HG03469 (cell line): ENCODE results near the gene NSL1.

Experiments used
- ATAC-seq: cut with Tn5 transposase; IDR thresholded peaks from one replicate; pipeline ENCODE4 v1.9.1; 2021; ENCODE audit warnings: mild to moderate bottlenecking, moderate library complexity, moderate number of reproducible peaks; ENCODE audit not compliant: unreplicated experiment

Gene NSL1

GRCh38 chr1:212689196-212689725 is 102.3 kb downstream of the NSL1 start:
- no peak for ATAC-seq

- ATAC-seq: no peak
Measured at GRCh38 chr1:212688341-212689047, 103.1 kb downstream of the NSL1 start.

- ATAC-seq: no peak
Measured at GRCh38 chr1:212687811-212688210, 103.8 kb downstream of the NSL1 start.

- ATAC-seq: no peak
Measured at GRCh38 chr1:212686591-212686990, 105.0 kb downstream of the NSL1 start.

- no peak for ATAC-seq
Measured at GRCh38 chr1:212686069-212686468, 105.5 kb downstream of the NSL1 start.

- no peak for ATAC-seq
Measured at GRCh38 chr1:212685429-212685828, 106.1 kb downstream of the NSL1 start.

- no peak for ATAC-seq
Measured at GRCh38 chr1:212684521-212685090, 107.0 kb downstream of the NSL1 start.

GRCh38 chr1:212684076-212684475 is 107.5 kb downstream of the NSL1 start:
- no peak for ATAC-seq

GRCh38 chr1:212683357-212683722 is 108.2 kb downstream of the NSL1 start:
- peak; percentile 52 for ATAC-seq

- ATAC-seq: no peak
Measured at GRCh38 chr1:212680680-212681389, 110.7 kb downstream of the NSL1 start.

- ATAC-seq: peak; percentile 47
Measured at GRCh38 chr1:212678456-212679410, 112.8 kb downstream of the NSL1 start.

- no peak for ATAC-seq
Measured at GRCh38 chr1:212677573-212677972, 114.0 kb downstream of the NSL1 start.

GRCh38 chr1:212677136-212677535 is 114.4 kb downstream of the NSL1 start:
- ATAC-seq: no peak
